Endodermal cell (in vitro differentiated cells): ENCODE results near the gene ACTBL2. TPM values are rescaled to one million over a fixed set of nuclear protein-coding genes. Genes with fewer than 3 reads are reported as not detected.

ENCODE experiments used
- DNase-seq: peaks from one replicate; pipeline ENCODE4 v3.0.0-alpha.2; 2017
- H3K27ac ChIP-seq: 2 replicates; pipeline ENCODE4 v1.5.1; 2013; ENCODE audit warnings: mild to moderate bottlenecking, low read depth, low read length, moderate library complexity
- H3K27me3 ChIP-seq: 2 replicates; pipeline ENCODE4 v1.6.1; 2013; ENCODE audit warnings: mild to moderate bottlenecking, low read length, moderate library complexity; ENCODE audit not compliant: insufficient read depth, control insufficient read depth, poor library complexity, severe bottlenecking
- H3K36me3 ChIP-seq: 2 replicates; pipeline ENCODE4 v1.7.0; 2013; ENCODE audit warnings: mild to moderate bottlenecking, low read length, moderate library complexity; ENCODE audit not compliant: control insufficient read depth, insufficient read depth
- H3K4me1 ChIP-seq: one replicate; pipeline ENCODE4 v1.7.0; 2013; ENCODE audit warnings: low read length; ENCODE audit not compliant: control insufficient read depth, insufficient read depth
- H3K4me3 ChIP-seq: 2 replicates; pipeline ENCODE4 v1.5.1; 2013; ENCODE audit warnings: mild to moderate bottlenecking, low read length, moderate library complexity
- H3K9ac ChIP-seq: 2 replicates; pipeline ENCODE4 v1.6.1; 2013; ENCODE audit warnings: mild to moderate bottlenecking, low read length, moderate library complexity; ENCODE audit not compliant: poor library complexity, severe bottlenecking; ENCODE audit errors: extremely low read depth
- H3K9me3 ChIP-seq: 2 replicates; pipeline ENCODE4 v1.6.1; 2013; ENCODE audit warnings: mild to moderate bottlenecking, low read length, moderate library complexity; ENCODE audit not compliant: control insufficient read depth
- H3K27ac Mint-ChIP-seq: 2 replicates; pipeline ENCODE4 v1.8.0; 2020; ENCODE audit warnings: mixed read lengths
- H3K27me3 Mint-ChIP-seq: 2 replicates; pipeline ENCODE4 v1.8.0; 2021; ENCODE audit warnings: mild to moderate bottlenecking, mixed read lengths; ENCODE audit not compliant: insufficient read depth
- H3K36me3 Mint-ChIP-seq: 2 replicates; pipeline ENCODE4 v1.8.0; 2020; ENCODE audit warnings: low read depth, mixed read lengths
- H3K4me1 Mint-ChIP-seq: 2 replicates; pipeline ENCODE4 v1.8.0; 2020; ENCODE audit warnings: mixed read lengths
- H3K4me3 Mint-ChIP-seq: 2 replicates; pipeline ENCODE4 v1.8.0; 2020; ENCODE audit warnings: mild to moderate bottlenecking, moderate library complexity, mixed read lengths
- H3K9me3 Mint-ChIP-seq: 2 replicates; pipeline ENCODE4 v1.8.0; 2020; ENCODE audit warnings: mild to moderate bottlenecking, mixed read lengths
- CTCF ChIP-seq: fragments of 200-600 bp; sonication (generic); conservative IDR thresholded peaks from 2 replicates; pipeline ENCODE4 v1.5.0; 2021; ENCODE audit warnings: antibody characterized with exemption, mild to moderate bottlenecking
- WGBS, 2 experiments: methylation state at CpG; one replicate each; pipeline versions ENCODE4 v1.1.5 to v1.1.7; 2013; ENCODE audit warnings: missing lambda C conversion rate in 2 of 2, mixed read lengths in 1 of 2; ENCODE audit not compliant: insufficient coverage in 1 of 2, insufficient read length in 1 of 2; 5-methylcytosine and 5-hydroxymethylcytosine counted together
- long read RNA-seq, 4 experiments: library from polyadenylated mRNA in 2 of 4; library from RNA in 1 of 4; library from capped mRNA in 1 of 4; stranded (forward) in 3 of 4; unstranded in 1 of 4; transcript quantifications; one replicate each; pipeline ENCODE4 v2.0.0, GENCODE V29; 2020 to 2021; ENCODE audit warnings: inconsistent platforms in 1 of 4
- polyA plus RNA-seq, 2 experiments: library from polyadenylated mRNA; stranded (reverse); fragments of 50-300 nt; gene quantifications; one replicate each; pipeline ENCODE4 v1.2.3, GENCODE V29; 2013
- total RNA-seq, 2 donors: library from RNA; stranded (reverse); fragmentation: NEBNext Ultra II Directional in 1 of 2; extraction: Animal tissue kit (Norgen Biotek cat#: 25700) in 1 of 2; gene quantifications; 2 replicates in 1 of 2; 3 replicates in 1 of 2; pipeline ENCODE4 v1.2.1, GENCODE V29; 2021

Gene ACTBL2
- not detected for total RNA-seq
- not detected for polyA plus RNA-seq (2013, experiment 1 of 2)
- not detected for polyA plus RNA-seq (2013, experiment 2 of 2)
- long read RNA-seq, experiment 1 = 0 reads
- long read RNA-seq, experiment 2 = 0 reads
- long read RNA-seq, experiment 3 = 0 reads
- long read RNA-seq, experiment 4 = 0 reads

DNA sequence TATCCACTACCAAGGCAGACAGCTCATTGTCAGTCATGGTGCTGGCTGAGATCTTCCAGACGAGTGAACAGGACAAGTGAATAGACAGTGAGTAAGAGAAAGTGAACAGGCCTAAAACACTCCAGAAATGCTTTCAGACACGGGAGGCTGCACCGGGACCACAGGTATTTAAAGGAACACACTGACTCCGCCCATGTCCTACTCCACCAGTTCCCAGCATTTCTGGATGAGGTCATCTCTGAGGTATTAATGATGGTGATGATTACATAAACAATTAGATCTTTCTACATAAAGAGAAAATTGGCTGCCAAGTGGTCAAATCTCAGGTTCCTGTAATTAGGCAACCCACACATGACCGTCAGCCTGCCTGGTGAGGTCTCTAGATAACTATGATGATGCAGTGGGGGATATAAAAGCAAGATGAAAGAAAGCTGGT is at the start of gene ACTBL2:
Gene ACTBL2, minus strand, starts transcription at position 141 of the 436 bp plus-strand sequence. Its CDS starts 104 bp downstream, at position 37.
- no peaks in the 10 kb centered on the region for H3K4me1 ChIP-seq
- H3K27ac ChIP-seq = no peak within 1 kb of the TSS
- Mint-ChIP-seq H3K9me3 (no peaks in the 10 kb centered on the region), H3K36me3 (no peaks in the 10 kb centered on the region), H3K27ac (no peak within 1 kb of the TSS), H3K4me1 (no peaks in the 10 kb centered on the region), H3K27me3 (peaks cover 3% of the 10 kb centered on the region), H3K4me3 (no peak within 1 kb of the TSS)
- TF ChIP-seq CTCF = no peak
- H3K27me3 ChIP-seq = no peaks in the 10 kb centered on the region
- H3K36me3 ChIP-seq = no peaks in the 10 kb centered on the region
- WGBS, 2 experiments = 92 to 96% methylated on average over 2 to 5 of the region's 5 CpGs
- no peak for DNase-seq
- H3K4me3 ChIP-seq = no peak within 1 kb of the TSS
- no peak within 1 kb of the TSS for H3K9ac ChIP-seq
- H3K9me3 ChIP-seq = no peaks in the 10 kb centered on the region

DNA sequence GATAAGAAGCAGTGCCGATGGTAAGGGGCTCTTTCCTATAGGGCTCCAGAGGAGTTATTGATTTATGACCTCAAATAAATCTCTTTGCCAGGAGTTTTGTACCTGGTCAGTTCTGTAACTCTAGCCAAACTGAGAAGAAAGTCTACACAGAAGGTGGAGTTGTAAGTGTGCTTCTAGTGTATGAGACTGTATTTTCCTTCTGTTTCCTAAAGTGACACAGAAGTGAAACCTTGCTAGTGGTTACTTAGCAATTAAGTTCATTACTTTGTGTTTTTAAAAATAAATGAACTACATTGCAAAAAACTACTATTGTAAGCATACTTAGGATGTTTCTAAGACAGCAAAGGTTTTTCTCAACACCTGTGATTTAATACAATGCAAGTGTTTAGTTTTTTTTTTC is 48.7 kb upstream of the ACTBL2 start:
- WGBS, 2 experiments = 100% methylated on average over 1 of the region's 1 CpG
- Histone ChIP-seq H3K9me3 (no peaks in the 10 kb centered on the region), H3K27me3 (no peaks in the 10 kb centered on the region), H3K4me3 (no peak overlapping the region), H3K4me1 (no peaks in the 10 kb centered on the region), H3K27ac (no peak overlapping the region), H3K36me3 (no peaks in the 10 kb centered on the region), H3K9ac (no peak overlapping the region)
- no peak for DNase-seq
- Mint-ChIP-seq H3K27ac (no peak overlapping the region), H3K9me3 (no peaks in the 10 kb centered on the region), H3K27me3 (peaks cover 2% of the 10 kb centered on the region), H3K36me3 (no peaks in the 10 kb centered on the region), H3K4me1 (no peaks in the 10 kb centered on the region), H3K4me3 (no peak overlapping the region)
- TF ChIP-seq CTCF = no peak

DNA sequence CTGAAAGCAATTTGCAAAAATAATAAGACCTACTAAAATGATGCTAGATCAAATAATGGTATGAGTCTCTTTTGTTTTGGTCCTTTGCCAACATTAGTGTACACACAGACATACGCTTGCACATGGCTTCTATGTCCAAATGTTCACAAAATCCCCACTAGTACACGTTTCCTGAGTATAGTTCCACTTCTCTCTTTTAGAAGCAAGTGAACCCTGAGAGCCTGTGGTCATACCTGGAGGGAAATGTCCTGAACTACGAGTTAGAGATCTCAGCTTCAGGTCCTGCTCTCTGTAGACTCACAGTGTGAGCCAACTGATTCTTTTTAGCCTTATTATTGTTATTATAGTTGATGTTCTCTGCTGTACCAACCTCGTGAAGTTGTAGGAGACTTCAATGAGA is 47.3 kb upstream of the ACTBL2 start:
- 89 to 92% methylated on average over 3 to 4 of the region's 4 CpGs for WGBS, 2 experiments
- Mint-ChIP-seq H3K27ac (no peak overlapping the region), H3K36me3 (no peaks in the 10 kb centered on the region), H3K4me3 (no peak overlapping the region), H3K4me1 (no peaks in the 10 kb centered on the region), H3K27me3 (peaks cover 2% of the 10 kb centered on the region), H3K9me3 (no peaks in the 10 kb centered on the region)
- Histone ChIP-seq H3K27me3 (no peaks in the 10 kb centered on the region), H3K9ac (no peak overlapping the region), H3K4me1 (no peaks in the 10 kb centered on the region), H3K4me3 (no peak overlapping the region), H3K36me3 (no peaks in the 10 kb centered on the region), H3K9me3 (no peaks in the 10 kb centered on the region), H3K27ac (no peak overlapping the region)
- no peak for DNase-seq
- no peak for TF ChIP-seq CTCF
